Keratinocyte (primary cell): ENCODE results near the gene RASD2.

Source experiments
- EZH2 ChIP-seq: IDR thresholded peaks from one replicate; pipeline ENCODE4 v1.6.1; 2012; ENCODE audit warnings: inconsistent platforms, mild to moderate bottlenecking, low read length, moderate library complexity
- TF ChIP-seq, protein P1 (sequence below), 3 experiments: IDR thresholded peaks in 1 of 3; conservative IDR thresholded peaks in 1 of 3; optimal IDR thresholded peaks in 1 of 3; 2 replicates in 2 of 3; 3 replicates in 1 of 3; pipeline versions ENCODE3 to v1.5.1; 2011; ENCODE audit warnings: low read length in 3 of 3, mild to moderate bottlenecking in 3 of 3, moderate library complexity in 2 of 3, control low read depth in 1 of 3, inconsistent platforms in 1 of 3; ENCODE audit not compliant: insufficient read depth in 2 of 3; ENCODE audit errors: extremely low read depth in 1 of 3

DNA sequence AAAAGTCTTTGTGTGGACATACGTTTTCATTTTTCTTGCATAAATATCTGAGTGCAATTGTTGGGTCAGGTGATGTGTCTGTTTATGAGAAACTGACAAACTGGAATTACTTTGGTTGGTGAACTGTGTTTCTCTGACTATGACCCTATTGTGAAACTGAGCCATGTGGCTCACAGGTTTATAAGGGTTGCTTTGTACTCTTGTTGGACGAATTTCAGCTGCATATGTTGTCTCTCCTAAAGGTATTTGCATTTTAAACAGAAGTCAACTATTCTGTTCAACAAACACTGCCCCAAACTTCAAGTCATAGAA is 34.4 kb upstream of the RASD2 start:
- TF ChIP-seq, protein P1, sequence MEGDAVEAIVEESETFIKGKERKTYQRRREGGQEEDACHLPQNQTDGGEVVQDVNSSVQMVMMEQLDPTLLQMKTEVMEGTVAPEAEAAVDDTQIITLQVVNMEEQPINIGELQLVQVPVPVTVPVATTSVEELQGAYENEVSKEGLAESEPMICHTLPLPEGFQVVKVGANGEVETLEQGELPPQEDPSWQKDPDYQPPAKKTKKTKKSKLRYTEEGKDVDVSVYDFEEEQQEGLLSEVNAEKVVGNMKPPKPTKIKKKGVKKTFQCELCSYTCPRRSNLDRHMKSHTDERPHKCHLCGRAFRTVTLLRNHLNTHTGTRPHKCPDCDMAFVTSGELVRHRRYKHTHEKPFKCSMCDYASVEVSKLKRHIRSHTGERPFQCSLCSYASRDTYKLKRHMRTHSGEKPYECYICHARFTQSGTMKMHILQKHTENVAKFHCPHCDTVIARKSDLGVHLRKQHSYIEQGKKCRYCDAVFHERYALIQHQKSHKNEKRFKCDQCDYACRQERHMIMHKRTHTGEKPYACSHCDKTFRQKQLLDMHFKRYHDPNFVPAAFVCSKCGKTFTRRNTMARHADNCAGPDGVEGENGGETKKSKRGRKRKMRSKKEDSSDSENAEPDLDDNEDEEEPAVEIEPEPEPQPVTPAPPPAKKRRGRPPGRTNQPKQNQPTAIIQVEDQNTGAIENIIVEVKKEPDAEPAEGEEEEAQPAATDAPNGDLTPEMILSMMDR (optimal IDR thresholded peaks at IDR 0.05 in 1 of 3, IDR thresholded peaks at IDR 0.05 in 1 of 3, conservative IDR thresholded peaks at IDR 0.05 in 1 of 3; ENCODE audit: extremely low read depth in 1 of 3, insufficient read depth in 2 of 3, low read length in 3 of 3): no peak
- no peak for TF ChIP-seq EZH2
